Endothelial cell of umbilical vein (primary cell): Measurements from ENCODE around the gene IL1R2. TPM values are rescaled to one million over a fixed set of nuclear protein-coding genes. Genes with fewer than 3 reads are reported as not detected.

Experiments
- BruUV-seq: library from RNA; stranded (reverse); fragments of 400-500 nt; replicated peaks from 2 replicates; lab custom pipeline; 2021; lab: Mats Ljungman, UMichigan
- CTCF ChIA-PET: fragments of 300-600, 350-600 bp; sonication (Branson Sonifier 250); formaldehyde crosslinking; loops from one replicate; lab custom pipeline; 2021; ENCODE audit warnings: antibody characterized with exemption, inconsistent platforms; lab: Charles Lee
- POLR2A ChIA-PET: fragments of 300-600, 350-600 bp; sonication (Branson Sonifier 250); formaldehyde crosslinking; loops from one replicate; lab custom pipeline; 2021; ENCODE audit warnings: antibody characterized with exemption, inconsistent platforms; lab: Charles Lee
- DNase-seq: peaks from one replicate; pipeline ENCODE4 v3.0.0-alpha.2; 2011; ENCODE audit warnings: low read depth, low spot score
- FAIRE-seq: peaks from 2 replicates; lab custom pipeline; 2011; peaks lifted over from hg19 to GRCh38; lab: Jason Lieb, UNC
- H2AFZ ChIP-seq: 2 replicates; pipeline ENCODE4 v1.6.0; 2012; ENCODE audit warnings: low read depth, low read length, control low read depth, inconsistent platforms
- H3K27ac ChIP-seq: 2 replicates; pipeline ENCODE4 v1.5.1; 2011; ENCODE audit warnings: low read depth, mild to moderate bottlenecking, control low read depth, low read length, moderate library complexity; ENCODE audit not compliant: insufficient read depth
- H3K27me3 ChIP-seq, 2 experiments: 2 replicates each; pipeline versions ENCODE4 v1.6.0 to v1.6.1; 2011; ENCODE audit warnings: low read length in 2 of 2, mixed read lengths in 1 of 2; ENCODE audit not compliant: control insufficient read depth in 2 of 2, insufficient read depth in 2 of 2
- H3K36me3 ChIP-seq, 2 experiments: 2 replicates in 1 of 2; 3 replicates in 1 of 2; pipeline ENCODE4 v1.5.1; 2011; ENCODE audit warnings: low read length in 2 of 2, mild to moderate bottlenecking in 1 of 2, moderate library complexity in 1 of 2; ENCODE audit not compliant: control insufficient read depth in 2 of 2, insufficient read depth in 2 of 2; ENCODE audit errors: extremely low read depth in 1 of 2
- H3K4me1 ChIP-seq: 3 replicates; pipeline ENCODE4 v1.5.1; 2011; ENCODE audit warnings: mild to moderate bottlenecking, low read length; ENCODE audit not compliant: control insufficient read depth, insufficient read depth; ENCODE audit errors: extremely low read depth
- H3K4me2 ChIP-seq: 2 replicates; pipeline ENCODE4 v1.6.1; 2011; ENCODE audit warnings: low read length, control low read depth, mixed read lengths; ENCODE audit not compliant: insufficient read depth
- H3K4me3 ChIP-seq, 3 experiments: fragments of 200-600 bp in 1 of 3; sonication (generic), shearing (Covaris generic) in 1 of 3; replicated peaks in 1 of 3; 2 replicates each; pipeline ENCODE4 v1.5.1; 2011 to 2016; ENCODE audit warnings: control low read depth in 3 of 3, low read length in 3 of 3, mild to moderate bottlenecking in 2 of 3, inconsistent platforms in 1 of 3, low read depth in 1 of 3, moderate library complexity in 1 of 3; ENCODE audit not compliant: insufficient read depth in 1 of 3
- H3K79me2 ChIP-seq: 2 replicates; pipeline ENCODE4 v1.6.0; 2012; ENCODE audit warnings: low read length, inconsistent platforms; ENCODE audit not compliant: control insufficient read depth, insufficient read depth
- H3K9ac ChIP-seq: replicated peaks from 2 replicates; pipeline ENCODE3; 2011; ENCODE audit warnings: low read length, control low read depth; ENCODE audit not compliant: insufficient read depth; ENCODE audit errors: extremely low read depth
- H3K9me1 ChIP-seq: replicated peaks from 3 replicates; pipeline ENCODE4 v1.6.0; 2011; ENCODE audit warnings: mild to moderate bottlenecking, low read length; ENCODE audit not compliant: control insufficient read depth, insufficient read depth; ENCODE audit errors: extremely low read depth
- H3K9me3 ChIP-seq: replicated peaks from 2 replicates; pipeline ENCODE4 v1.5.1; 2012; ENCODE audit warnings: low read length, inconsistent platforms; ENCODE audit not compliant: control insufficient read depth, insufficient read depth
- H4K20me1 ChIP-seq: replicated peaks from 2 replicates; pipeline ENCODE3; 2011; ENCODE audit warnings: mild to moderate bottlenecking, low read length; ENCODE audit not compliant: control insufficient read depth, insufficient read depth; ENCODE audit errors: extremely low read depth
- CTCF ChIP-seq, 2 donors: IDR thresholded peaks; 1 replicate in 1 of 2; 2 replicates in 1 of 2; pipeline ENCODE4 v1.5.1; 2011; ENCODE audit warnings: low read length in 2 of 2, mild to moderate bottlenecking in 2 of 2, moderate library complexity in 2 of 2, control low read depth in 1 of 2, inconsistent platforms in 1 of 2, low read depth in 1 of 2; ENCODE audit not compliant: insufficient read depth in 1 of 2; ENCODE audit errors: extremely low read depth in 1 of 2
- EZH2 ChIP-seq: IDR thresholded peaks from 2 replicates; pipeline ENCODE4 v1.6.1; 2012; ENCODE audit warnings: borderline replicate concordance, low read depth, mild to moderate bottlenecking, moderate library complexity, low read length, inconsistent platforms; ENCODE audit not compliant: severe bottlenecking
- FOS ChIP-seq: IDR thresholded peaks from 2 replicates; pipeline ENCODE4 v1.6.1; 2011; ENCODE audit warnings: mild to moderate bottlenecking, low read length, moderate library complexity, borderline replicate concordance; ENCODE audit not compliant: insufficient read depth
- GATA2 ChIP-seq: IDR thresholded peaks from 2 replicates; pipeline ENCODE4 v1.7.0; 2011; ENCODE audit warnings: low read depth, mild to moderate bottlenecking, moderate library complexity, mixed read lengths, low read length; ENCODE audit not compliant: insufficient read length, insufficient read depth
- JUN ChIP-seq: IDR thresholded peaks from 2 replicates; pipeline ENCODE4 v1.6.1; 2011; ENCODE audit warnings: borderline replicate concordance, low read depth; ENCODE audit not compliant: insufficient read length, insufficient read depth
- MAX ChIP-seq: IDR thresholded peaks from 2 replicates; pipeline ENCODE4 v1.6.1; 2011; ENCODE audit not compliant: insufficient read depth, insufficient read length
- MYC ChIP-seq: IDR thresholded peaks from one replicate; pipeline ENCODE4 v1.6.1; 2011; ENCODE audit warnings: mild to moderate bottlenecking, low read depth, low read length
- POLR2A ChIP-seq: IDR thresholded peaks from 2 replicates; pipeline ENCODE4 v1.6.1; 2012; ENCODE audit warnings: low read depth, mild to moderate bottlenecking, control low read depth, low read length
- POLR2AphosphoS5 ChIP-seq: IDR thresholded peaks from 2 replicates; pipeline ENCODE4 v1.6.1; 2012; ENCODE audit warnings: low read depth, mild to moderate bottlenecking, control low read depth, low read length, moderate library complexity; ENCODE audit not compliant: insufficient read depth
- dilution Hi-C: fragments of 300-500 bp; cut with MboI; formaldehyde crosslinking; loops from one replicate; pipeline ENCODE4 v1.15.0; 2019; ENCODE audit warnings: low sequenced_read_pairs; ENCODE audit not compliant: extremely low pct_ligation_motif_present
- intact Hi-C: fragments of 100-400 bp; cut with micrococcal nuclease; formaldehyde crosslinking; loops from one replicate; pipeline ENCODE4 v1.10.0; 2022
- polyA plus RNA-seq, 4 experiments: library from polyadenylated mRNA; depleted of rRNA in 3 of 4; stranded (reverse) in 3 of 4; unstranded in 1 of 4; fragments of >200 nt; gene quantifications; 2 replicates each; pipeline versions ENCODE4 v1.2.1 to v1.2.3, GENCODE V29; 2011 to 2012; ENCODE audit warnings: missing spikeins in 1 of 4
- total RNA-seq: library from RNA; stranded (reverse); gene quantifications from 2 replicates; pipeline ENCODE4 v1.2.3, GENCODE V29; 2021

Gene IL1R2
- total and polyA plus RNA-seq, 2 donors (not counting 3 experiments of a cell fraction or from before 2014, with no cell fraction given): not detected

GRCh38 chr2:102056079-102056581, 64.4 kb downstream of the IL1R2 start:
- Histone ChIP-seq H4K20me1 (no peaks in the 10 kb centered on the region), H3K4me2 (no peak overlapping the region), H3K9me1 (no peaks in the 10 kb centered on the region), H3K27ac (no peak overlapping the region), H3K9me3 (no peaks in the 10 kb centered on the region), H3K36me3 (no peaks in the 10 kb centered on the region), H3K4me1 (peaks cover 2% of the 10 kb centered on the region), H2AFZ (no peak overlapping the region), H3K4me3 (no peak overlapping the region), H3K9ac (no peak overlapping the region), H3K27me3 (no peaks in the 10 kb centered on the region), H3K79me2 (no peaks in the 10 kb centered on the region)
- no TSS peak for BruUV-seq
- DNase-seq (no peak), FAIRE-seq (no peak)
- ChIA-PET POLR2A (no interaction called here), CTCF (interaction anchor here (0.8 to 1.4 kb wide), 2 partner anchors 50 to 185 kb away, joined by 3 to 5 read pairs; no protein-coding TSS in a partner anchor)
- TF ChIP-seq JUN: no peak
- TF ChIP-seq MYC: no peak
- TF ChIP-seq FOS: no peak
- dilution Hi-C loops (no loop called here), intact Hi-C loops (no loop called here)

- dilution Hi-C loops (no loop called here), intact Hi-C loops (no loop called here)
- ChIA-PET CTCF (interaction anchor here (0.6 to 0.9 kb wide), 3 partner anchors 12 to 37 kb away, joined by 4 to 7 read pairs (median 5); no protein-coding TSS in a partner anchor), POLR2A (no interaction called here)
- H3K4me3 ChIP-seq: no peak overlapping the region
- no peaks in the 10 kb centered on the region for H3K9me3 ChIP-seq
- no peaks in the 10 kb centered on the region for H3K79me2 ChIP-seq
- no peak overlapping the region for H3K9ac ChIP-seq
- DNase-seq: no peak
- no peak overlapping the region for H2AFZ ChIP-seq
- no peak overlapping the region for H3K27ac ChIP-seq
- TF ChIP-seq JUN: no peak
- no peak for TF ChIP-seq MYC
- no peak for TF ChIP-seq MAX
- no peak for TF ChIP-seq GATA2
- TF ChIP-seq FOS: no peak
- TF ChIP-seq CTCF (IDR thresholded peaks at IDR 0.05; ENCODE audit: extremely low read depth in 1 of 2, insufficient read depth in 1 of 2, low read depth in 1 of 2, low read length in 2 of 2): no peak
- TF ChIP-seq POLR2A: no peak
- TF ChIP-seq POLR2AphosphoS5: no peak
- no peak for TF ChIP-seq EZH2
- no peak for FAIRE-seq
- no peaks in the 10 kb centered on the region for H3K4me1 ChIP-seq
- no peaks in the 10 kb centered on the region for H3K36me3 ChIP-seq
- no peak overlapping the region for H3K4me2 ChIP-seq
- no TSS peak for BruUV-seq
- no peaks in the 10 kb centered on the region for H3K27me3 ChIP-seq
- H4K20me1 ChIP-seq: no peaks in the 10 kb centered on the region
- no peaks in the 10 kb centered on the region for H3K9me1 ChIP-seq
Measured at GRCh38 chr2:102057502-102058292, 65.9 kb downstream of the IL1R2 start.
